Measurements from ENCODE around the gene CDC42EP2.

DNA sequence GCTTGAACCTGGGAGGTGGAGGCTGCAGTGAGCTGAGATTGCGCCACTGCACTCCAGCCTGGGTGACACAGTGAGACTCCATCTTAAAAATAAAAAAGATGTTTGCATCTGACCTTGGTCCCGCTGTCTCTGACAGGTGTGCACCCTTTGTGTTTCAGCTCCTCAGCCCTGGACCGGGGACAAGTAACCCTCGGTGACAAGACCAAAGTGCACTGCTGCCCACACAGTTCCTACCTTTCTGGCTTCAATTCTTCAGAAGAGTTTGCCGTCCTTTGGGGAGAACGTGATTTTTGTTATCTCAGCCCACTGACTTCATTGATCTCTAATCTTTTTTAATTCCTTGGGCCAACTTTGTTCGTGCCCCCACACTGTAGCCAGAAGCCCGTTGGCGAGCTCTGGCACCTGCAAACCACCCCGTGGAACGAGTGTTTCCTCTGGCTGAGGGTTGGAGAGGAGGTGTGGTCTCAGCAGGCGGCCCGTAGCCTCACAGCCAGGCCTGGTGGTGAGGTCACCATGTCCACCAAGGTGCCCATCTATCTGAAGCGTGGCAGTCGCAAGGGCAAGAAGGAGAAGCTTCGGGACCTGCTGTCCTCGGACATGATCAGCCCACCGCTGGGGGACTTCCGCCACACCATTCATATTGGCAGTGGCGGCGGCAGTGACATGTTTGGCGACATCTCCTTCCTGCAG lies 5.9 kb downstream of the CDC42EP2 start:
- TF ChIP-seq, protein P1, sequence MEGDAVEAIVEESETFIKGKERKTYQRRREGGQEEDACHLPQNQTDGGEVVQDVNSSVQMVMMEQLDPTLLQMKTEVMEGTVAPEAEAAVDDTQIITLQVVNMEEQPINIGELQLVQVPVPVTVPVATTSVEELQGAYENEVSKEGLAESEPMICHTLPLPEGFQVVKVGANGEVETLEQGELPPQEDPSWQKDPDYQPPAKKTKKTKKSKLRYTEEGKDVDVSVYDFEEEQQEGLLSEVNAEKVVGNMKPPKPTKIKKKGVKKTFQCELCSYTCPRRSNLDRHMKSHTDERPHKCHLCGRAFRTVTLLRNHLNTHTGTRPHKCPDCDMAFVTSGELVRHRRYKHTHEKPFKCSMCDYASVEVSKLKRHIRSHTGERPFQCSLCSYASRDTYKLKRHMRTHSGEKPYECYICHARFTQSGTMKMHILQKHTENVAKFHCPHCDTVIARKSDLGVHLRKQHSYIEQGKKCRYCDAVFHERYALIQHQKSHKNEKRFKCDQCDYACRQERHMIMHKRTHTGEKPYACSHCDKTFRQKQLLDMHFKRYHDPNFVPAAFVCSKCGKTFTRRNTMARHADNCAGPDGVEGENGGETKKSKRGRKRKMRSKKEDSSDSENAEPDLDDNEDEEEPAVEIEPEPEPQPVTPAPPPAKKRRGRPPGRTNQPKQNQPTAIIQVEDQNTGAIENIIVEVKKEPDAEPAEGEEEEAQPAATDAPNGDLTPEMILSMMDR (IDR thresholded peaks at IDR 0.05): no peak
- TF ChIP-seq POLR2A (IDR thresholded peaks at IDR 0.05): no peak
